ENCODE measurements around the gene CCDC171.

GRCh38 chr9:15718423-15718822, 165.6 kb downstream of the CCDC171 start:
- TF ChIP-seq CTCF (IDR thresholded peaks at IDR 0.05) (no peak), POLR2A (IDR thresholded peaks at IDR 0.05) (no peak)
